Choroid plexus epithelial cell (primary cell): ENCODE data around the gene FKRP.
"Not testable (repeated sequence)": the region's sequence is repeated elsewhere in the genome, so short reads cannot be mapped to it uniquely, and the experiment has no call there.

ENCODE experiments used
- DNase-seq: peaks from one replicate; pipeline ENCODE4 v3.0.0-alpha.2; 2010; ENCODE audit warnings: low read depth
- H3K4me3 ChIP-seq: 2 replicates; pipeline ENCODE4 v1.5.1; 2011; ENCODE audit warnings: low read depth, mild to moderate bottlenecking, control low read depth, low read length, moderate library complexity
- CTCF ChIP-seq: conservative IDR thresholded peaks from 2 replicates; pipeline ENCODE4 v1.5.1; 2011; ENCODE audit warnings: low read depth, mild to moderate bottlenecking, control low read depth, inconsistent platforms, low read length, moderate library complexity

The FKRP gene

GRCh38 chr19:46759817-46760333 lies 14.0 kb downstream of the FKRP start:
- H3K4me3 ChIP-seq: no peak overlapping the region
- DNase-seq: peak; percentile 97
- no peak for TF ChIP-seq CTCF

GRCh38 chr19:46760363-46760762 lies 14.5 kb downstream of the FKRP start:
- no peak overlapping the region for H3K4me3 ChIP-seq
- no peak for TF ChIP-seq CTCF
- DNase-seq: no peak

DNA sequence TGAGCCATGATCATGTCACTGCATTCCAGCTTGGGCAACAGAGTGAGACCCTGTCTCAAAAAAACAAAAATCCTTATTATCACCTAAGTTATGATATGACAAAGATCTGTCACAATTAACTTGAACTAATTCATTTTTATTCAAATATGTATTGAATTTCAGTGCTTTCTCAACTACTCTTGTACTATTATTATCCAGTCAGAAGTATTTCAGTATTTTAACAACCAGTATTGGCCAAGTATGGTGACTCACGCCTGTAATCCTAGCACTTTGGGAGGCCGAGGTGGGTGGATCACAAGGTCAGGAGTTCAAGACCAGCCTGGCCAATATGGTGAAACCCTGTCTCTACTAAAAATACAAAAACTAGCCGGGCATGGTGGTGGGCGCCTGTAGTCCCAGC lies 15.0 kb downstream of the FKRP start:
- peak; percentile 65 for DNase-seq
- H3K4me3 ChIP-seq: not testable (repeated sequence)

DNA sequence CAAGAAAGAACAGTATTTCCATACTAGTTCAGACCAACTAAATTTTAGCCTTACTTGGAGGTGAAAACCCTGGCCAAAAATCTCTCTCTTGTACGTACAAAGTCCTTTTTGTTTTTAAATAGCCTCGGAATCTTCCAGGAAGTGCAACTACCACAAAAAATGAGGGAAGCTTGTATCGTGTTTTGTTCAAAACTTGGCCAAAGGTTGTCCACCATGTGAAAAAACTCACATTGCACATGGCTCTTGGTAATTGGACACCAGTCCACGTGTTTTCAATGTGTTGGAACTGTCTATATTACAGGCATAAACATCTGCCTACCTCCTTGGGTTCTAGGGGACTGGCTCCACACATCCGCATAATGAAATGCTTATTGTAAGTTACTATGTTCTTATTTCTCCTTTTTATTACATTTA lies 15.6 kb downstream of the FKRP start:
- no peak overlapping the region for H3K4me3 ChIP-seq
- peak; percentile 93 for DNase-seq
- no peak for TF ChIP-seq CTCF

GRCh38 chr19:46762245-46762890 lies 16.5 kb downstream of the FKRP start:
- no peak for TF ChIP-seq CTCF
- H3K4me3 ChIP-seq: no peak overlapping the region
- no peak for DNase-seq

- no peak for DNase-seq
- no peak for TF ChIP-seq CTCF
- no peak overlapping the region for H3K4me3 ChIP-seq
Measured at GRCh38 chr19:46764817-46765291, 19.0 kb downstream of the FKRP start.

- DNase-seq: peak; percentile 52
Measured at GRCh38 chr19:46766569-46767317, 20.9 kb downstream of the FKRP start.

DNA sequence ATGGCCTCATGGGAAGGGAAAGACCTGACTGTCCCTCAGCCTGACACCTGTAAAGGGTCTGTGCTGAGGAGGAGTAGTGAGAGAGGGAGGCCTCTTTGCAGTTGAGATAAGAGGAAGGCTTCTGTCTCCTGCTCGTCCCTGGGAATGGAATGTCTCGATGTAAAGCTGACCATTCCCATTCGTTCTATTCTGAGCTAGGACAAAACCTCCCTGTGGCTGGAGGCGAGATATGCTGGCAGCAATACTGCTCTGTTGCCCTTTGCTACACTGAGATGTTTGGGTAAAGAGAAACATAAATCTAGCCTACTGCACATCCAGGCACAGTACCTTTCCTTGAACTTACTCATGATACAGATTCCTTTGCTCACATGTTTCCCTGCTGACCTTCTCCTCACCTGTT lies 22.9 kb downstream of the FKRP start:
- not testable (repeated sequence) for DNase-seq, H3K4me3 ChIP-seq

More at GRCh38 chr19:46766569-46767317, 20.9 kb downstream of the FKRP start:
- H3K4me3 ChIP-seq: no peak overlapping the region
- TF ChIP-seq CTCF: peak; percentile 82
